Measurements from ENCODE around the gene ATAD3A.

DNA sequence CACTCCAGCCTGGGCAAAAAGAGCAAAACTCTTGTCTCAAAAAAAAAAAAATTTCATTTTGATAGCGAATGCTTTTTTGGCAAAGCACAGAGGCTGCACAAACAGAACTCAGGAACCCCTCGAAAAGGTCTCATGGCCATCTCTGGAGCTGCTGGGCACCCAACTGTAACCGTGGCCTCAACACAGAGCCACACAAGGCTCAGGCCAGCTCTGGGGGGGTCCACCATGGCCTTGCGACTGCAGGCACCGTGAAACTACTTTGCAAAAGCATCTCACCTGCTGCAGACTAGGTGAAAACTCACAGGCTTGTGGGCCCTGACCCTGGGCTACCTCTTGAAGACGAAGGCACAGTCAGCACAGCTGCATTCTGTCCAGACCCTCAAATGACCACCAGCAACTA lies 44.5 kb downstream of the ATAD3A start:
- no peak for TF ChIP-seq POLR2A (IDR thresholded peaks at IDR 0.05)
- TF ChIP-seq, protein P1, sequence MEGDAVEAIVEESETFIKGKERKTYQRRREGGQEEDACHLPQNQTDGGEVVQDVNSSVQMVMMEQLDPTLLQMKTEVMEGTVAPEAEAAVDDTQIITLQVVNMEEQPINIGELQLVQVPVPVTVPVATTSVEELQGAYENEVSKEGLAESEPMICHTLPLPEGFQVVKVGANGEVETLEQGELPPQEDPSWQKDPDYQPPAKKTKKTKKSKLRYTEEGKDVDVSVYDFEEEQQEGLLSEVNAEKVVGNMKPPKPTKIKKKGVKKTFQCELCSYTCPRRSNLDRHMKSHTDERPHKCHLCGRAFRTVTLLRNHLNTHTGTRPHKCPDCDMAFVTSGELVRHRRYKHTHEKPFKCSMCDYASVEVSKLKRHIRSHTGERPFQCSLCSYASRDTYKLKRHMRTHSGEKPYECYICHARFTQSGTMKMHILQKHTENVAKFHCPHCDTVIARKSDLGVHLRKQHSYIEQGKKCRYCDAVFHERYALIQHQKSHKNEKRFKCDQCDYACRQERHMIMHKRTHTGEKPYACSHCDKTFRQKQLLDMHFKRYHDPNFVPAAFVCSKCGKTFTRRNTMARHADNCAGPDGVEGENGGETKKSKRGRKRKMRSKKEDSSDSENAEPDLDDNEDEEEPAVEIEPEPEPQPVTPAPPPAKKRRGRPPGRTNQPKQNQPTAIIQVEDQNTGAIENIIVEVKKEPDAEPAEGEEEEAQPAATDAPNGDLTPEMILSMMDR (IDR thresholded peaks at IDR 0.05), result no peak
